ENCODE results near the gene PRKCA. TPM values are rescaled to one million over a fixed set of nuclear protein-coding genes. Genes with fewer than 3 reads are reported as not detected.

PRKCA gene
- total RNA-seq, 1 donor from 2014 or later: 4.7 TPM

DNA sequence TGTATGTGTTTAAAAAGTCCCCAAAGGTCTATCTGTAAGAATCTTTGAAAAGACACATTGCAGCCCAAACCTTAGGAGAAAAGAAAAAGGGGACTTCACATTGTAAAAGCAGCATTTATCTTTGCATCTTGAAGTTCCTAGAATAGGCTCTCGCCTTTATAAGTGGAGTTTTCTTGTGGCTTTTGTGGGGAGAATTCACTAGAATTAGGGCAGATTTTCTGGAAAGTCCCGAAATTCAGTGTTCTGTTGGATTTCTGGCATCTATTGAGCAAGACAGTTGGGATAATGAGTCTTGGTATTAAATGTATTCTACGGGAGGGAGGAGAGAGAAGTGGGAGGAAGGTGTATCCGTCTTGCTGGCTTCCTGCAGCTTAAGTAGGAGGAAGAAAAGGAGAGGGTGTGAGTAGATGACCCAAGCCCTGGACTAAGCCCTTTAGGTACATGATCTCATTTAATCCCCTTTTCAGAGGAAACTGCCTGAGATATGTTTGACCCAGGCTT lies 62.6 kb downstream of the PRKCA start:
- H3K4me3 ChIP-seq (ENCODE audit: low read depth, low read length): no peak overlapping the region
- DNase-seq (ENCODE audit: low read depth) (no peak), FAIRE-seq (no peak)
- no peaks in the 10 kb centered on the region for H3K27me3 ChIP-seq (ENCODE audit: control insufficient read depth, insufficient read depth, low read length)
- TF ChIP-seq, protein P1, sequence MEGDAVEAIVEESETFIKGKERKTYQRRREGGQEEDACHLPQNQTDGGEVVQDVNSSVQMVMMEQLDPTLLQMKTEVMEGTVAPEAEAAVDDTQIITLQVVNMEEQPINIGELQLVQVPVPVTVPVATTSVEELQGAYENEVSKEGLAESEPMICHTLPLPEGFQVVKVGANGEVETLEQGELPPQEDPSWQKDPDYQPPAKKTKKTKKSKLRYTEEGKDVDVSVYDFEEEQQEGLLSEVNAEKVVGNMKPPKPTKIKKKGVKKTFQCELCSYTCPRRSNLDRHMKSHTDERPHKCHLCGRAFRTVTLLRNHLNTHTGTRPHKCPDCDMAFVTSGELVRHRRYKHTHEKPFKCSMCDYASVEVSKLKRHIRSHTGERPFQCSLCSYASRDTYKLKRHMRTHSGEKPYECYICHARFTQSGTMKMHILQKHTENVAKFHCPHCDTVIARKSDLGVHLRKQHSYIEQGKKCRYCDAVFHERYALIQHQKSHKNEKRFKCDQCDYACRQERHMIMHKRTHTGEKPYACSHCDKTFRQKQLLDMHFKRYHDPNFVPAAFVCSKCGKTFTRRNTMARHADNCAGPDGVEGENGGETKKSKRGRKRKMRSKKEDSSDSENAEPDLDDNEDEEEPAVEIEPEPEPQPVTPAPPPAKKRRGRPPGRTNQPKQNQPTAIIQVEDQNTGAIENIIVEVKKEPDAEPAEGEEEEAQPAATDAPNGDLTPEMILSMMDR (IDR thresholded peaks at IDR 0.05; ENCODE audit: insufficient read depth, low read length, severe bottlenecking): no peak
- no peaks in the 10 kb centered on the region for H3K36me3 ChIP-seq (ENCODE audit: control insufficient read depth, insufficient read depth, low read length)

DNA sequence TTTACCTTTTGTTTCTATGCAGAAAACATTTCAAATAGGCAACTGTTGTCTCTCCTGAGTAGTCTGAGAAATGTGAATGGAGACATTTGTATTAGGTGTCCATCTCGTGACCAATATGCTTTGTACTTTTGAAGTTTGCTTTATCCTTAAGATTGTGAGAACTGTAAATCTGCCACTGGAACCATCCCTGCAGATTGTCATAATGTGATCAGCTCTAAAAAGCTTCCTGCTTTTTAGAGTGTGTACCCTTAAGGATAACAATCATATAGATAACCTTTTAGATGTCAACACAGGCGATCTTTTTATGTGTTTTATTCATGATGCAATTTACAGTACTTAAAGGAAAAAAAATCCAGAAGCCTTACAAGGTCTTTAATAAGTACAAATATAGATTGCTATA lies 63.5 kb downstream of the PRKCA start:
- FAIRE-seq (no peak), DNase-seq (ENCODE audit: low read depth) (no peak)
- no peaks in the 10 kb centered on the region for H3K27me3 ChIP-seq (ENCODE audit: control insufficient read depth, insufficient read depth, low read length)
- TF ChIP-seq, protein P1 (IDR thresholded peaks at IDR 0.05; ENCODE audit: insufficient read depth, low read length, severe bottlenecking): no peak
- no peak overlapping the region for H3K4me3 ChIP-seq (ENCODE audit: low read depth, low read length)
- no peaks in the 10 kb centered on the region for H3K36me3 ChIP-seq (ENCODE audit: control insufficient read depth, insufficient read depth, low read length)

DNA sequence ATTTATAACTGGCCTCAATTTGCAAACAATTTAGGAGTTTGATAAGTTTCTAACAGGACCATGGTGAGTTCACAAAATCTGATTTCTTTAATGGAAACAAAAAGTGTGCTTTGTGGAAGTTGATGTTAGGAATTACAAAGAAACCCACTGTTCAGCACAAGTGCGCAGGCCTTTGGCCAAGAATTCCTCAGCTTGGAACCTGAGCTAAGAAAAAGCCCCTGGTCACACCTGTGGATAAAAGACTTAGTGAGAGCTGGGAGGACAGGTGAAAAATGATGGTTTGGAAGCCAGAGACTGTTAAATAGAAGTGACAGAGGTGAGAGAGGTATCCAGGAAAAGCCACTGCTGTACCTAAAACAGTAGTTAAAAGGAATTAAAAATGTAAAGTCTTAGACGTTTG lies 64.7 kb downstream of the PRKCA start:
- H3K27me3 ChIP-seq (ENCODE audit: control insufficient read depth, insufficient read depth, low read length): no peaks in the 10 kb centered on the region
- DNase-seq (ENCODE audit: low read depth) (no peak), FAIRE-seq (no peak)
- TF ChIP-seq, protein P1 (IDR thresholded peaks at IDR 0.05; ENCODE audit: insufficient read depth, low read length, severe bottlenecking): no peak
- no peaks in the 10 kb centered on the region for H3K36me3 ChIP-seq (ENCODE audit: control insufficient read depth, insufficient read depth, low read length)
- no peak overlapping the region for H3K4me3 ChIP-seq (ENCODE audit: low read depth, low read length)

DNA sequence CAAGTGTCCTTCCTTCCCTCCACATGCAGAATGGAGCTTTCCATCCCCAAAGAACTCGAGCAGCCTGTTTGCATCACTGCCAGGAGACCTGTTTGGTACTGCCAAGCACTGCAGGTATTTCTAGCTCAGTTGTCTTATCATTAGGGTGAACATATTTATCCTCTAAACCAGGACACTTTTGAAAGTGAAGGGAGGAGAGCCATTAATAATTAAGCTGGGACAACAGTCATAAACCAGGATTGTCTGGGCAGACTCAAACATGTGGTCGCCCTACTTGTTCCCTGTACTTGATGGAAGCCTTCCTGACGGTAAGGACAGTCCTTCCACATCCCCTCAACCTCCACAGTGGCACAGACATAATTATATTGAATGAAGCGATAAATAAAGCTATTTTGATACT lies 67.4 kb downstream of the PRKCA start:
- TF ChIP-seq, protein P1 (IDR thresholded peaks at IDR 0.05; ENCODE audit: insufficient read depth, low read length, severe bottlenecking): no peak

DNA sequence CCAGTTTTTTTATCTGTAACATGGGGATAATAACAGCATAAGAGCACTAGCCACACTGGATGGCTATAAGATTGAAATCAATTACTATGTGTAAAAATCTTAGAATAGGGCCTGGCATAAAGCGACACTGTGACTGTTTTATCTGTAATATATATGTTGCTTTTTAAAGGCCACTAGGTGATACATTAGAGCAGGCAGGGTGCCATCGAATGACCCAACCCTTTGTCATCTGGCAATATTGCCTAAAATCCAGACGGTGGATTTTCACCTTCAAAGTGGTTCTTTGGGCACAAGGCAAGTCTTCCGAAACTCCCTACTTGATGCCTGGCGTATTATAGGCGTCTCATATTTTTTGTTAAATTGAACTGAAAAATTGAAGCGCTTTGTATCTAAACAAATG lies 69.1 kb downstream of the PRKCA start:
- Histone ChIP-seq H3K4me3 (ENCODE audit: low read depth, low read length) (no peak overlapping the region), H3K36me3 (ENCODE audit: control insufficient read depth, insufficient read depth, low read length) (no peaks in the 10 kb centered on the region), H3K27me3 (ENCODE audit: control insufficient read depth, insufficient read depth, low read length) (no peaks in the 10 kb centered on the region)
- TF ChIP-seq, protein P1 (IDR thresholded peaks at IDR 0.05; ENCODE audit: insufficient read depth, low read length, severe bottlenecking): no peak
- FAIRE-seq: no peak
- DNase-seq (ENCODE audit: low read depth): no peak

More for the DNA sequence above, 67.4 kb downstream of the PRKCA start:
- Histone ChIP-seq H3K36me3 (ENCODE audit: control insufficient read depth, insufficient read depth, low read length) (no peaks in the 10 kb centered on the region), H3K4me3 (ENCODE audit: low read depth, low read length) (no peak overlapping the region), H3K27me3 (ENCODE audit: control insufficient read depth, insufficient read depth, low read length) (no peaks in the 10 kb centered on the region)
- FAIRE-seq: no peak
- no peak for DNase-seq (ENCODE audit: low read depth)

DNA sequence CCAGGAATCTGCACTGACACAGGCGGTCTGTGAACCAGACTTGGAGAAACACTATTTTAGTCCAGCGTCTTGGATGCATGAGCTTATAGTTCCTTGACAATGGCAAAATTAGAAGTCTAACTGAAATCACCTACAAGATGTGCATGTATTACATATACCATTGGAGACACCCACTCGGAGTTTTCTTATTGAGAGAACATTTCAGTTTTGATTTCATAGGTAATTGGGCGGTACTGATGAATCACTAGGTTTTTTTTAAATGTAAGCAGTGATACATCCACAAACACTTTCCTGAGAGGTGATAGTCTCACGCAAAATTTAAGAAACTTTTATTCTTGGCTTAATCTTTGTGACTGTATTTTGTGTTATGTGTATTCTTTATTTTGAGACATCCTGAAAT lies 69.8 kb downstream of the PRKCA start:
- H3K36me3 ChIP-seq (ENCODE audit: control insufficient read depth, insufficient read depth, low read length): no peaks in the 10 kb centered on the region
- peak; percentile 47 for DNase-seq (ENCODE audit: low read depth)
- no peak overlapping the region for H3K4me3 ChIP-seq (ENCODE audit: low read depth, low read length)
- H3K27me3 ChIP-seq (ENCODE audit: control insufficient read depth, insufficient read depth, low read length): no peaks in the 10 kb centered on the region
- TF ChIP-seq, protein P1 (IDR thresholded peaks at IDR 0.05; ENCODE audit: insufficient read depth, low read length, severe bottlenecking): no peak
- FAIRE-seq: no peak
